GM12891 (cell line): Measurements from ENCODE around the gene ALDH1L1.

Experiments used
- DNase-seq: peaks from one replicate; pipeline ENCODE4 v3.0.0; 2011; ENCODE audit warnings: low spot score; ENCODE audit not compliant: insufficient read length
- FAIRE-seq: peaks from 2 replicates; lab custom pipeline; 2011; peaks lifted over from hg19 to GRCh38; lab: Jason Lieb, UNC
- PAX5 ChIP-seq: IDR thresholded peaks from 2 replicates; pipeline ENCODE4 v1.6.1; 2011; ENCODE audit warnings: low read length, moderate library complexity, mild to moderate bottlenecking; ENCODE audit not compliant: insufficient read depth, severe bottlenecking
- POLR2A ChIP-seq: IDR thresholded peaks from 2 replicates; pipeline ENCODE4 v1.6.1; 2011; ENCODE audit warnings: low read depth, low read length, control low read depth
- POLR2AphosphoS5 ChIP-seq: IDR thresholded peaks from 2 replicates; pipeline ENCODE4 v1.6.1; 2011; ENCODE audit warnings: low read depth, low read length, control low read depth
- POU2F2 ChIP-seq: IDR thresholded peaks from 2 replicates; pipeline ENCODE4 v1.6.1; 2011; ENCODE audit warnings: low read depth, mild to moderate bottlenecking, control low read depth, low read length, moderate library complexity
- SPI1 ChIP-seq: IDR thresholded peaks from 2 replicates; pipeline ENCODE4 v1.6.1; 2011; ENCODE audit warnings: low read depth, low read length, control low read depth
- TAF1 ChIP-seq: IDR thresholded peaks from 2 replicates; pipeline ENCODE4 v1.6.1; 2011; ENCODE audit warnings: low read depth, low read length, control low read depth

Gene ALDH1L1

DNA sequence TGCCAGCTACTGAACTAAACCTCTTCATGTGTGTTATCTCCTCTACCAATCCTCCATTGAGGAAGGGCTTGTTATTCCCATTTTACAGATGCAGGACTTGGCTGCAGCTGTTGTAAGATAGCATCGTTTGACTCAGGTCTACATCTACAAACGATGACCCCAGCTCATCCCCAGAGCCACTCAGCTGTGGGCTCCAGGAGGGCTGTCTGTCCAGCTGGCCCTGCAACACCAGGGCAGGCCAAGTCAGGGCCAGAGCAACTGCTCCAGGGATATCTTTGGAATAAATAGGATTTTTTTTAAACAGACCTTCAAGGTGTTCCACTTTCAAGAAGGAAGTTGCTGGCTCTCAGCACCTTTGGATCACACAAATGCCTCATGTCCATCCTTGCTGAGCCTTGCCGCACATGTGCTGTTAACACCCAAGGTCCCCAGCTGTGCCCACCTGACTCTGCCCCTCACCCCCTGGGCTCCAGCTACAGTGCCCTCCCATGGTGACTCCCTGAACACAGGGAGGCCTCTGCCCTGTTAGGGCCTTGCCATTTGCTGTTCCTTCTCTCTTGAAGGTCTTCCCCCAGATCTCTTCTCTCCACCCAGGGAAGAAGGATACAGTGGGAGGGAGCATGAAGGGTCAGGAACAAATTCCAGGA, 31.0 kb downstream of the ALDH1L1 start:
- FAIRE-seq (no peak), DNase-seq (no peak)
- no peak for TF ChIP-seq POLR2AphosphoS5
- TF ChIP-seq PAX5 = no peak
- no peak for TF ChIP-seq SPI1
- no peak for TF ChIP-seq TAF1
- TF ChIP-seq POLR2A = no peak
- no peak for TF ChIP-seq POU2F2

DNA sequence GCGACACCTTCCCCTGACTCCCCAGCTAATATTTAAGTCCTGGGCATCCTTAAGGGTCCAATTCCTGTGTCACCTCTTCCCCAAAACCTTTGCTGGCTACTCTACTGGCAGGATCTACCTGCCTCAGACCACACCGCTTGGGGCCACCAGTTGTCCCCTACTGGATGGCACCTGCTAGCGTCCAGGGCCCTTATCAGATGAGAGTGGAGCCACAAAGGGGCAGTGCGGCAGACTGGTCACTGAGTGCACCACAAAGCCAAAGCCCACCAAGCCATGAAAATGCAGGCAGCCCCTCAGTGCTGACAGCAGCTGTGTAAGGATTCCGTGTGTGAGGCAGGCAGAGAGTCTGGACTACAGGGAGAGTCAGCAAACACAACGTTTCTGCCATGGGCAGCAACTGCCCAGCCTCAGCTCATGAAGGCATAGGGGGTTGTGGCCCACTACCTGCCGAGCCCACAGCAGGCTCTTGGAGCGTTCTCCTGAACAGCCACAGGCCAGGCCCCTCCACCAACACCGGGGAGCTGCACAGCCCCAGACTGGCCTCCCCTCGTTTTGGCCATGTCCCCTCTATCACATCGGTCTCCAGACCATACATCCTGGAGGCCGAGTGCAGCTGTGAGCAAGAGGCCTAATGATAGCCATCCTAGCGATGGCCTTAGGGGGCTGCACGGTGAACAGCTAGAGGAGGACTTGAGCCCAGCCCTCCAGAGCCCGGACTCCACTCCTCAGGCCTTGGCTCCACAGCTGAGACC, 32.3 kb downstream of the ALDH1L1 start:
- TF ChIP-seq TAF1 (no peak), POLR2A (no peak), POU2F2 (no peak), POLR2AphosphoS5 (no peak), SPI1 (no peak), PAX5 (no peak)
- FAIRE-seq = no peak
- DNase-seq = no peak

GRCh38 chr3:126147147-126147931, 33.0 kb downstream of the ALDH1L1 start:
- TF ChIP-seq SPI1 (no peak), TAF1 (no peak), PAX5 (no peak), POLR2A (no peak), POLR2AphosphoS5 (no peak), POU2F2 (no peak)
- DNase-seq (no peak), FAIRE-seq (no peak)

GRCh38 chr3:126146525-126147146, 33.8 kb downstream of the ALDH1L1 start:
- TF ChIP-seq POLR2AphosphoS5 (no peak), TAF1 (no peak), POLR2A (no peak), POU2F2 (no peak), PAX5 (no peak), SPI1 (no peak)
- no peak for FAIRE-seq
- DNase-seq = no peak

- DNase-seq (no peak), FAIRE-seq (no peak)
- TF ChIP-seq SPI1 (no peak), POLR2AphosphoS5 (no peak), PAX5 (no peak), POLR2A (no peak), TAF1 (no peak), POU2F2 (no peak)
Measured at GRCh38 chr3:126146034-126146433, 34.4 kb downstream of the ALDH1L1 start.

DNA sequence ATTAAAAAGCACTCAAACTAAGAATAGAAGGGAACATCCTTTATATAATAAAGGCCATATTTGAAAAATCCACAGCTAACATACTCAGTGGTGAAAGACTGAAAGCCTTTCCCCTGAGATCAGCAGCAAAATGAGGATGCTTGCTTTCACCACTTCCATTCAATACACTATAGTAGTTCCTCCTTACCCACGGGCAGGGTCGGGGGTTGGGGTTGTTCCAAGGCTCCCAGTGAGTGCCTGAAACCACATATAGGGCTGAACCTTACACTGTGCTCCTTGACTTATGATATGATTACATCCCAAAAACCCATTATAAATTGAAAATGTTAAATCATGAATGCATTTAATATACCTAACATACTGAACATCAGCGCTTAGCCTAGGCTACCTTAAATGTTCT, 37.7 kb downstream of the ALDH1L1 start:
- DNase-seq (no peak), FAIRE-seq (no peak)
- no peak for TF ChIP-seq SPI1
- no peak for TF ChIP-seq POU2F2
- TF ChIP-seq POLR2AphosphoS5 = no peak
- no peak for TF ChIP-seq PAX5
- TF ChIP-seq POLR2A = no peak
- no peak for TF ChIP-seq TAF1

DNA sequence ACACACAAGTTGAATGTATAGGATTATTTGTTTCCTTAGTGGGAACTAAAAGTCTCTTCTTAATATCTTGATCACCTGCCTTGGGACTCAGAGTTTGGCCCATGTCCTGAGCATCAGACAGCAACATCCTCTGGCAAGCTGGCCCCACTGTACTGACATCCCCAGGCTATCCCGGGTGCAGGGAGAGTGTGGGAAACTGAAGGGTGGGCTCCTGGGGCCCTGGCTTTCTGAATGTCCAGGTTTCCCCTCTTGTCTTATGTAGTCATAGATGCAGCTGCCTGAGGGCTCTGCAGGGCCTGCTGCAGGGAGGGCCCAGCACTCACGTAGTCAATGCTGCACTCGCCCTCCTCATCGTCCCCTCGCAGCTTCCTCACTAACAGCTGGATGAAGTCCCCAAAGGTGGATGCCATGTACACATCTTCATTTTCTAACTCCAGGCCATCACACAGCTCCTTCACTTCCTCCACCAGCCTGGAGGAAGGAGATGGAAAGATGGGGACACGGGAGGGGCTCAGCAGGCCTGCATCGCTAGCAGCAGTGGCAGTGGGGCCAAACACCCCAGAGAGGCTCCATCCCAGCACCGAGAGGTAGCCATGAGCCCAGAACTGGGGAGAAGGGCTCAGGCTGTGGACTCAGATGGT, 42.8 kb downstream of the ALDH1L1 start:
- TF ChIP-seq SPI1 (no peak), POLR2A (no peak), PAX5 (no peak)
- DNase-seq (no peak), FAIRE-seq (no peak)

- FAIRE-seq (no peak), DNase-seq (no peak)
- TF ChIP-seq POU2F2 = no peak
Measured at GRCh38 chr3:126136428-126137220, 43.8 kb downstream of the ALDH1L1 start.
